ENCODE data around the gene RHOBTB1. TPM values are rescaled to one million over a fixed set of nuclear protein-coding genes. Genes with fewer than 3 reads are reported as not detected.
A peak's percentile ranks its signal among the peaks of the same experiment; 100 is the strongest.

Gene RHOBTB1
- total RNA-seq, 1 donor from 2014 or later: 26.4 TPM

- no peaks in the 10 kb centered on the region for H3K27me3 Mint-ChIP-seq
- peaks cover 31% of the 10 kb centered on the region for H3K36me3 Mint-ChIP-seq
- peaks cover 37% of the 10 kb centered on the region for H3K4me1 Mint-ChIP-seq (ENCODE audit: unreplicated experiment)
- TF ChIP-seq CTCF (conservative IDR thresholded peaks at IDR 0.05): no peak
- no peaks in the 10 kb centered on the region for H3K9me3 Mint-ChIP-seq
- DNase-seq (ENCODE audit: extremely low spot score, unreplicated experiment): no peak
- H3K27ac Mint-ChIP-seq: no peak overlapping the region
- H3K4me3 Mint-ChIP-seq: no peak overlapping the region
Observed at GRCh38 chr10:60894786-60895185, 49.2 kb downstream of the RHOBTB1 start.

GRCh38 chr10:60893231-60893630, 50.8 kb downstream of the RHOBTB1 start:
- no peak overlapping the region for H3K4me3 Mint-ChIP-seq
- H3K4me1 Mint-ChIP-seq (ENCODE audit: unreplicated experiment): peaks cover 33% of the 10 kb centered on the region
- DNase-seq (ENCODE audit: extremely low spot score, unreplicated experiment): no peak
- TF ChIP-seq CTCF (conservative IDR thresholded peaks at IDR 0.05): no peak
- H3K27ac Mint-ChIP-seq: no peak overlapping the region
- H3K36me3 Mint-ChIP-seq: peaks cover 29% of the 10 kb centered on the region
- no peaks in the 10 kb centered on the region for H3K9me3 Mint-ChIP-seq
- no peaks in the 10 kb centered on the region for H3K27me3 Mint-ChIP-seq

- Mint-ChIP-seq H3K36me3 (peaks cover 30% of the 10 kb centered on the region), H3K9me3 (no peaks in the 10 kb centered on the region), H3K27me3 (no peaks in the 10 kb centered on the region), H3K27ac (no peak overlapping the region), H3K4me1 (ENCODE audit: unreplicated experiment) (peaks cover 29% of the 10 kb centered on the region), H3K4me3 (no peak overlapping the region)
- no peak for TF ChIP-seq CTCF (conservative IDR thresholded peaks at IDR 0.05)
- no peak for DNase-seq (ENCODE audit: extremely low spot score, unreplicated experiment)
Observed at GRCh38 chr10:60892571-60892970, 51.4 kb downstream of the RHOBTB1 start.

- Mint-ChIP-seq H3K4me1 (ENCODE audit: unreplicated experiment) (peaks cover 16% of the 10 kb centered on the region), H3K4me3 (no peak overlapping the region), H3K9me3 (no peaks in the 10 kb centered on the region), H3K27ac (no peak overlapping the region), H3K27me3 (no peaks in the 10 kb centered on the region), H3K36me3 (peaks cover 43% of the 10 kb centered on the region)
- no peak for TF ChIP-seq CTCF (conservative IDR thresholded peaks at IDR 0.05)
- DNase-seq (ENCODE audit: extremely low spot score, unreplicated experiment): no peak
Observed at GRCh38 chr10:60890811-60891210, 53.2 kb downstream of the RHOBTB1 start.

GRCh38 chr10:60883187-60883586, 60.8 kb downstream of the RHOBTB1 start:
- Mint-ChIP-seq H3K4me1 (ENCODE audit: unreplicated experiment) (no peaks in the 10 kb centered on the region), H3K27me3 (no peaks in the 10 kb centered on the region), H3K36me3 (peaks cover 49% of the 10 kb centered on the region), H3K9me3 (peaks cover 4% of the 10 kb centered on the region), H3K4me3 (no peak overlapping the region), H3K27ac (no peak overlapping the region)
- peak; percentile 59 for TF ChIP-seq CTCF (conservative IDR thresholded peaks at IDR 0.05)
- DNase-seq (ENCODE audit: extremely low spot score, unreplicated experiment): no peak

- H3K36me3 Mint-ChIP-seq: peaks cover 36% of the 10 kb centered on the region
- no peaks in the 10 kb centered on the region for H3K9me3 Mint-ChIP-seq
- no peak overlapping the region for H3K27ac Mint-ChIP-seq
- TF ChIP-seq CTCF (conservative IDR thresholded peaks at IDR 0.05): no peak
- no peak for DNase-seq (ENCODE audit: extremely low spot score, unreplicated experiment)
- peaks cover 7% of the 10 kb centered on the region for H3K4me1 Mint-ChIP-seq (ENCODE audit: unreplicated experiment)
- H3K27me3 Mint-ChIP-seq: no peaks in the 10 kb centered on the region
- no peak overlapping the region for H3K4me3 Mint-ChIP-seq
Observed at GRCh38 chr10:60878224-60878623, 65.8 kb downstream of the RHOBTB1 start.

All from type B pancreatic cell (in vitro differentiated cells).